Liver (tissue), 9 donors: ENCODE data around the gene KBTBD13. TPM values are rescaled to one million over a fixed set of nuclear protein-coding genes. Genes with fewer than 3 reads are reported as not detected.
A peak's percentile ranks its signal among the peaks of the same experiment; 100 is the strongest.

Experiments
- DNase-seq: peaks from one replicate; pipeline ENCODE4 v3.0.0-alpha.2; 2017; ENCODE audit warnings: low spot score
- H3K27ac ChIP-seq, 2 donors: one replicate each; pipeline ENCODE4 v1.7.0; 2013; ENCODE audit warnings: inconsistent platforms in 2 of 2, low read length in 2 of 2, control low read depth in 1 of 2, low read depth in 1 of 2, mild to moderate bottlenecking in 1 of 2
- H3K27me3 ChIP-seq, 4 donors: one replicate each; pipeline versions ENCODE4 v1.6.1 to v1.7.0; 2013; ENCODE audit warnings: low read length in 3 of 4, inconsistent platforms in 1 of 4, mild to moderate bottlenecking in 1 of 4, moderate library complexity in 1 of 4; ENCODE audit not compliant: control insufficient read depth in 4 of 4, insufficient read depth in 4 of 4
- H3K36me3 ChIP-seq, 4 donors: one replicate each; pipeline versions ENCODE4 v1.6.1 to v1.7.0; 2013; ENCODE audit warnings: low read length in 3 of 4, mild to moderate bottlenecking in 3 of 4, low read depth in 1 of 4, moderate library complexity in 1 of 4; ENCODE audit not compliant: control insufficient read depth in 4 of 4, insufficient read depth in 3 of 4
- H3K4me1 ChIP-seq, 4 donors: one replicate each; pipeline versions ENCODE4 v1.6.1 to v1.7.0; 2013; ENCODE audit warnings: low read length in 3 of 4, mild to moderate bottlenecking in 3 of 4, moderate library complexity in 1 of 4; ENCODE audit not compliant: control insufficient read depth in 4 of 4, insufficient read depth in 4 of 4
- H3K4me3 ChIP-seq, 3 donors: one replicate each; pipeline versions ENCODE4 v1.6.1 to v1.7.0; 2013; ENCODE audit warnings: low read length in 3 of 3, control low read depth in 1 of 3, low read depth in 1 of 3, mild to moderate bottlenecking in 1 of 3
- H3K9ac ChIP-seq, 2 donors: one replicate each; pipeline ENCODE4 v1.7.0; 2013; ENCODE audit warnings: low read length in 2 of 2, mild to moderate bottlenecking in 2 of 2, moderate library complexity in 2 of 2, control low read depth in 1 of 2, low read depth in 1 of 2
- H3K9me3 ChIP-seq, 4 donors: one replicate each; pipeline versions ENCODE4 v1.6.1 to v1.7.0; 2013; ENCODE audit warnings: low read length in 3 of 4; ENCODE audit not compliant: control insufficient read depth in 4 of 4
- CTCF ChIP-seq: fragments of 150-350 bp; IDR thresholded peaks from 2 replicates; pipeline ENCODE4 v1.5.1; 2017; ENCODE audit warnings: improper control_type of control experiment, low read depth, low read length; ENCODE audit not compliant: missing input control
- EGR1 ChIP-seq, 2 donors: IDR thresholded peaks; 2 replicates each; pipeline ENCODE4 v1.6.1; 2016 to 2018; ENCODE audit warnings: antibody characterized with exemption in 2 of 2, low read depth in 2 of 2
- FOXA1 ChIP-seq: IDR thresholded peaks from 2 replicates; pipeline ENCODE4 v1.6.1; 2016; ENCODE audit warnings: antibody characterized with exemption
- FOXA2 ChIP-seq: IDR thresholded peaks from 2 replicates; pipeline ENCODE4 v1.6.1; 2016; ENCODE audit warnings: antibody characterized with exemption
- GABPA ChIP-seq, 2 donors: IDR thresholded peaks in 1 of 2; conservative IDR thresholded peaks in 1 of 2; 2 replicates each; pipeline ENCODE4 v1.6.1; 2016; ENCODE audit warnings: antibody characterized with exemption in 2 of 2, mild to moderate bottlenecking in 1 of 2, moderate library complexity in 1 of 2
- HNF4A ChIP-seq, 2 donors: conservative IDR thresholded peaks; 2 replicates each; pipeline ENCODE4 v1.6.1; 2016; ENCODE audit warnings: antibody characterized with exemption in 2 of 2, mild to moderate bottlenecking in 2 of 2
- HNF4G ChIP-seq: IDR thresholded peaks from 2 replicates; pipeline ENCODE4 v1.6.1; 2016; ENCODE audit warnings: antibody characterized with exemption
- JUND ChIP-seq, 2 donors: IDR thresholded peaks; 2 replicates each; pipeline ENCODE4 v1.6.1; 2016; ENCODE audit warnings: antibody characterized with exemption in 2 of 2
- NR2F2 ChIP-seq: IDR thresholded peaks from 2 replicates; pipeline ENCODE4 v1.6.1; 2016; ENCODE audit warnings: antibody characterized with exemption
- RAD21 ChIP-seq, 2 donors: IDR thresholded peaks; 2 replicates each; pipeline ENCODE4 v1.6.1; 2016; ENCODE audit warnings: antibody characterized with exemption in 2 of 2, mild to moderate bottlenecking in 2 of 2
- RXRA ChIP-seq, 2 donors: IDR thresholded peaks; 2 replicates each; pipeline ENCODE4 v1.6.1; 2017 to 2018; ENCODE audit warnings: antibody characterized with exemption in 2 of 2, mild to moderate bottlenecking in 1 of 2
- SP1 ChIP-seq: IDR thresholded peaks from 2 replicates; pipeline ENCODE4 v1.6.1; 2018; ENCODE audit warnings: antibody characterized with exemption, mild to moderate bottlenecking
- TAF1 ChIP-seq: conservative IDR thresholded peaks from 2 replicates; pipeline ENCODE4 v1.6.1; 2016; ENCODE audit warnings: antibody characterized with exemption, mild to moderate bottlenecking
- YY1 ChIP-seq: IDR thresholded peaks from 2 replicates; pipeline ENCODE4 v1.6.1; 2016; ENCODE audit warnings: antibody characterized with exemption, mild to moderate bottlenecking
- WGBS: extraction: QIAGEN DNeasy Blood & Tissue Kit; methylation state at CpG from one replicate; pipeline ENCODE4 v1.1.7; 2013; 5-methylcytosine and 5-hydroxymethylcytosine counted together
- polyA plus RNA-seq, 2 donors: library from polyadenylated mRNA; stranded (reverse) in 1 of 2; unstranded in 1 of 2; fragments of 200-250 nt in 1 of 2; fragments of >200 nt in 1 of 2; fragmentation: Nextera tagmentation in 1 of 2; extraction: Ambion mirVana in 1 of 2; gene quantifications; one replicate each; pipeline versions ENCODE4 v1.2.1 to v1.2.3, GENCODE V29; 2013 to 2015
- total RNA-seq, 2 donors: library from RNA; depleted of rRNA; stranded (reverse); fragments of >200 nt; gene quantifications; one replicate each; pipeline ENCODE4 v1.2.3, GENCODE V29; 2014
- TF ChIP-seq, protein P1 (sequence below): IDR thresholded peaks from 2 replicates; pipeline ENCODE4 v1.6.1; 2016; ENCODE audit warnings: antibody characterized with exemption, mild to moderate bottlenecking
- TF ChIP-seq, protein P2 (sequence below): IDR thresholded peaks from 2 replicates; pipeline ENCODE4 v1.6.1; 2016; ENCODE audit warnings: antibody characterized with exemption
- TF ChIP-seq, protein P3 (sequence below): IDR thresholded peaks from 2 replicates; pipeline ENCODE4 v1.6.1; 2016; ENCODE audit warnings: antibody characterized with exemption
- TF ChIP-seq, protein P4 (sequence below): IDR thresholded peaks from 2 replicates; pipeline ENCODE4 v1.6.1; 2016; ENCODE audit warnings: antibody characterized with exemption
- donor health status: healthy.
- donor health status: healthy.
- donor health status: healthy.
- donor health status: healthy.
- donor health status: healthy.

Gene KBTBD13
- total and polyA plus RNA-seq, 4 donors, result not detected

DNA sequence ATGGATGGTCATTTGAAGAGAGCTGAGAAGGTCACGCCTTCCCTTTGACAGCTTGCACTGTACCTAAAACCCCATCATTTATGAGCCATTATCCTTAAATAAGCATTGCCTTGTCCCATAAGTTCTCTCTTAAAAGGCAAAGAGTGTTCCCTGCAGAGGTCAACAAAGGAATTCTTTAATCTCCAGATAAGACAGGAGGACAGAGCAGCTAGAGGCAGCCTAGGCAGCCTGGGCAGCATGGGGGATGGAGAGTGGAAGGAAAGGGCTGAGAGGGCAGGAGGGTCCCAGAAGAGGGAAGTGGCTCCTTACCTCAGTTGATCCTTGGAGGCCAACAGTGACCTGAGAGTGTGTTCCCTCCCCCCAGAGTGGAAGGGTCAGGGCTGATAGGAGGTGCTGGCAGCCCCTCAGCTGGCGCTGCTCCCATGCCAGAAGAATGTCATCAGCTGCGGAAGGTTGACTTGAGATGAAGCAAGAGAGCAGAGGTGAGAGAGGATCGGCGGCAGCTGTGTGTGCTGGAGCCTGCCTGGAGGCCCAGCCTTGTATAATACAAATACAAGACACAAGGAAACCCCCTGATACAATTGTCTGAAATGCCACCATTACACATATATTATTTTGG is 12.8 kb downstream of the KBTBD13 start:
- TF ChIP-seq, protein P1, sequence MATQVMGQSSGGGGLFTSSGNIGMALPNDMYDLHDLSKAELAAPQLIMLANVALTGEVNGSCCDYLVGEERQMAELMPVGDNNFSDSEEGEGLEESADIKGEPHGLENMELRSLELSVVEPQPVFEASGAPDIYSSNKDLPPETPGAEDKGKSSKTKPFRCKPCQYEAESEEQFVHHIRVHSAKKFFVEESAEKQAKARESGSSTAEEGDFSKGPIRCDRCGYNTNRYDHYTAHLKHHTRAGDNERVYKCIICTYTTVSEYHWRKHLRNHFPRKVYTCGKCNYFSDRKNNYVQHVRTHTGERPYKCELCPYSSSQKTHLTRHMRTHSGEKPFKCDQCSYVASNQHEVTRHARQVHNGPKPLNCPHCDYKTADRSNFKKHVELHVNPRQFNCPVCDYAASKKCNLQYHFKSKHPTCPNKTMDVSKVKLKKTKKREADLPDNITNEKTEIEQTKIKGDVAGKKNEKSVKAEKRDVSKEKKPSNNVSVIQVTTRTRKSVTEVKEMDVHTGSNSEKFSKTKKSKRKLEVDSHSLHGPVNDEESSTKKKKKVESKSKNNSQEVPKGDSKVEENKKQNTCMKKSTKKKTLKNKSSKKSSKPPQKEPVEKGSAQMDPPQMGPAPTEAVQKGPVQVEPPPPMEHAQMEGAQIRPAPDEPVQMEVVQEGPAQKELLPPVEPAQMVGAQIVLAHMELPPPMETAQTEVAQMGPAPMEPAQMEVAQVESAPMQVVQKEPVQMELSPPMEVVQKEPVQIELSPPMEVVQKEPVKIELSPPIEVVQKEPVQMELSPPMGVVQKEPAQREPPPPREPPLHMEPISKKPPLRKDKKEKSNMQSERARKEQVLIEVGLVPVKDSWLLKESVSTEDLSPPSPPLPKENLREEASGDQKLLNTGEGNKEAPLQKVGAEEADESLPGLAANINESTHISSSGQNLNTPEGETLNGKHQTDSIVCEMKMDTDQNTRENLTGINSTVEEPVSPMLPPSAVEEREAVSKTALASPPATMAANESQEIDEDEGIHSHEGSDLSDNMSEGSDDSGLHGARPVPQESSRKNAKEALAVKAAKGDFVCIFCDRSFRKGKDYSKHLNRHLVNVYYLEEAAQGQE, result no peak
- TF ChIP-seq, protein P2, sequence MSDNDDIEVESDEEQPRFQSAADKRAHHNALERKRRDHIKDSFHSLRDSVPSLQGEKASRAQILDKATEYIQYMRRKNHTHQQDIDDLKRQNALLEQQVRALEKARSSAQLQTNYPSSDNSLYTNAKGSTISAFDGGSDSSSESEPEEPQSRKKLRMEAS, result no peak
- TF ChIP-seq FOXA1 (no peak), NR2F2 (peak; percentile 92), RXRA (IDR thresholded peaks at IDR 0.05) (peak; percentile 83 to 84), RAD21 (IDR thresholded peaks at IDR 0.05) (peak in 1 of 2 donors; percentile 23), GABPA (IDR thresholded peaks at IDR 0.05 in 1 of 2, conservative IDR thresholded peaks at IDR 0.05 in 1 of 2) (no peak), YY1 (no peak), HNF4A (conservative IDR thresholded peaks at IDR 0.05) (peak; percentile 77), HNF4G (peak; percentile 32), TAF1 (no peak), JUND (IDR thresholded peaks at IDR 0.05) (peak in 1 of 2 donors; percentile 62), SP1 (peak; percentile 65), FOXA2 (peak; percentile 9), CTCF (no peak), EGR1 (IDR thresholded peaks at IDR 0.05; ENCODE audit: low read depth in 2 of 2) (no peak)
- TF ChIP-seq, protein P3, sequence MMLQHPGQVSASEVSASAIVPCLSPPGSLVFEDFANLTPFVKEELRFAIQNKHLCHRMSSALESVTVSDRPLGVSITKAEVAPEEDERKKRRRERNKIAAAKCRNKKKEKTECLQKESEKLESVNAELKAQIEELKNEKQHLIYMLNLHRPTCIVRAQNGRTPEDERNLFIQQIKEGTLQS, result peak; percentile 70
- TF ChIP-seq, protein P4, sequence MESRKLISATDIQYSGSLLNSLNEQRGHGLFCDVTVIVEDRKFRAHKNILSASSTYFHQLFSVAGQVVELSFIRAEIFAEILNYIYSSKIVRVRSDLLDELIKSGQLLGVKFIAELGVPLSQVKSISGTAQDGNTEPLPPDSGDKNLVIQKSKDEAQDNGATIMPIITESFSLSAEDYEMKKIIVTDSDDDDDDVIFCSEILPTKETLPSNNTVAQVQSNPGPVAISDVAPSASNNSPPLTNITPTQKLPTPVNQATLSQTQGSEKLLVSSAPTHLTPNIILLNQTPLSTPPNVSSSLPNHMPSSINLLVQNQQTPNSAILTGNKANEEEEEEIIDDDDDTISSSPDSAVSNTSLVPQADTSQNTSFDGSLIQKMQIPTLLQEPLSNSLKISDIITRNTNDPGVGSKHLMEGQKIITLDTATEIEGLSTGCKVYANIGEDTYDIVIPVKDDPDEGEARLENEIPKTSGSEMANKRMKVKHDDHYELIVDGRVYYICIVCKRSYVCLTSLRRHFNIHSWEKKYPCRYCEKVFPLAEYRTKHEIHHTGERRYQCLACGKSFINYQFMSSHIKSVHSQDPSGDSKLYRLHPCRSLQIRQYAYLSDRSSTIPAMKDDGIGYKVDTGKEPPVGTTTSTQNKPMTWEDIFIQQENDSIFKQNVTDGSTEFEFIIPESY, result no peak
- Histone ChIP-seq H3K27me3 (no peaks in the 10 kb centered on the region), H3K27ac (peak overlapping the region; percentile 91 to 95), H3K9ac (peak overlapping the region in 1 of 2 donors; percentile 59), H3K4me3 (no peak overlapping the region), H3K36me3 (no peaks in the 10 kb centered on the region), H3K4me1 (peaks cover 14 to 38% (median 27%) of the 10 kb centered on the region in 4 donors), H3K9me3 (no peaks in the 10 kb centered on the region)
- 41% methylated on average over 5 of the region's 5 CpGs for WGBS
- DNase-seq, result peak; percentile 46
